Measurements from ENCODE around the gene RPL4. TPM values are rescaled to one million over a fixed set of nuclear protein-coding genes. Genes with fewer than 3 reads are reported as not detected.
A peak's percentile ranks its signal among the peaks of the same experiment; 100 is the strongest.
"Not testable (repeated sequence)": the region's sequence is repeated elsewhere in the genome, so short reads cannot be mapped to it uniquely, and the experiment has no call there.

RPL4 gene
- 1,000 to 10,000 TPM; 1,740 to 1,819 TPM for total RNA-seq
- long read RNA-seq, donor 1, transcript RPL4-201 (10 exons, 2,769 nt), result major isoform, 400 of 448 reads
- long read RNA-seq, donor 1, partial matches to known transcripts, result 44 of 448 reads
- long read RNA-seq, donor 1, other reads (novel, unspliced or antisense), result 4 of 448 reads
- long read RNA-seq, donor 2, transcript RPL4-201 (10 exons, 2,769 nt), result major isoform, 8,209 of 8,564 reads
- long read RNA-seq, donor 2, partial matches to known transcripts, result 276 of 8,564 reads
- long read RNA-seq, donor 2, other reads (novel, unspliced or antisense), result 76 of 8,564 reads

DNA sequence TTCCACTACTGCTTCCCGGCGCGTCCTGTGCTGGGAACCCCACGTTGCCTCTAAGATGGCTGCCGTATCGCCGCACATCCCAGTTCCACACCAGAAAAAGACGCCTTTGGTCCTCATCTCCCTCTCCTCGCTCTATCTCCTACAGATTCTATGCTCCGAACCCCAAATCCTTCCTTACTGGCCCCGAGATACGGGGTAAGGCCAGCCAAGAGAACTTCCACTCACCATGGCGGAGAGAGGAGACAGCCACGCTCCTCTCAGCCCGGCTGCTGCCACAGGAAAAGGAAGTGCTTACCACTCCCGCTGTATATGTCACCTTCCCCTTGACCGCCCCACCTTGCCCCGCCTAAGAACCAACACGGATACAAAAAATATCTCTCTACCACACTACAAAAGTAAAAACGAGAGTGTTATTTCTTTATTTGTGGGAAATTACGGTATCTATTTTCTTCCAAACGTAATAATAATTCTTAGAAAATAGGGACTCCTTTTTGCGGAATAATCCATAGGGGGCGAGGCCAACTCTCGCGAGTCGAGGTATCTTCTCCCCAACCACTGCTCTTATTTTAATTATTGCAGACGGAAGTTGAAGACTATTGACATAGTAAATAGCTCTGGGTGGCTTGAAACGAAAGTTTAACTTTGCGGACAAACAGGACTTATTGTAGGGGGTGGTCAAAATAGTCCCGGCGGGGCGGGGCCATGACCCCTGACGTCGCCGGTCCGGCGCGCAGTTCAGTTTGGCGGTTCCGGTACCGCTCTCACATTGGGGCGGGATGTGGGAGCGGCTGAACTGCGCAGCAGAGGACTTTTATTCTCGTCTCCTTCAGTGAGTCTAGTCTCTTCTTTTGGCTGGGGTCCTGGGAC is at the start of gene RPL4, which contains the start of gene ZWILCH:
Gene RPL4 (minus strand): TSS at position 293 of the 867 bp plus-strand sequence. CDS start 65 bp downstream, at position 228.
Gene ZWILCH (plus strand): TSS at position 764 of the 867 bp plus-strand sequence. CDS start 13 bp downstream, at position 777.
- intact Hi-C loops (cut with DNase I), result no loop called here
- DNase-seq (ENCODE audit: low spot score), result peak; percentile 95

DNA sequence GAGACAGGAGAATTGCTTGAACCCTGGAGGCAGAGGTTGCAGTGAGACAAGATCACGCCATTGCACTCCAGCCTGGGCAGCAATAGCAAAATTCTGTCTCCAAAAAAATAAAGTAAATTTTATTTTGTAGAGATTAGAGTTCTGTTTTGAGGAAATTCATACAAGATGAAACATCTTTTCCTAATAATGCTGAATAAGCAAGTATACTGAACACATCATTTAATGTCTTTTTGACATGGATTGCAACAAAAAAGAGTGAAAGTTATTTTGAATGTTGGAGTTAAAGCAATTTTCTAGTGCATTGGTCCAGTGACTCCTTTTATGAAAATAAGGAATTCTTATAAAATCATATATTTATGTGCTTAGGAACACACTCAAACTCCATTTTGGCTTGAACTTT is 40.6 kb upstream of the RPL4 start:
- DNase-seq (ENCODE audit: low spot score), result no peak
- intact Hi-C loops (cut with DNase I), result no loop called here

DNA sequence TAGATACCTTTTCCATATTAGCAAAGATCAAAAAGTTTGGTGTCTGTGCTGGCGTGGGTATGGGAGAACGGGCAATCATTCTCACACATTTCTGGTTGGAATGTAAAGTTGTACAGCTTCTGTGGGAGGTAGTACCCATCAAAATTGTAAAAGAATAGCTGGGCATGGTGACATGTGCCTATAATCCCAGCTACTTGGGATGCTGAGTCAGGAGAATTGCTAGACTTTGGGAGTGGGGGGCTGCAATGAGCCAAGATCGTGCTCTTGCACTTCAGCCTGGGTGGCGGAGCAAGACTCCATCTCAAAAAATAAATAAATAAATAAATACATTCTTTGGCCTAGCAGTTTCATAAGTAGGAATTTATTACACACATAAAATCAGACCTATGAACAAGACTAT is 38.2 kb upstream of the RPL4 start:
- no peak for DNase-seq (ENCODE audit: low spot score)
- intact Hi-C loops (cut with DNase I), result no loop called here

DNA sequence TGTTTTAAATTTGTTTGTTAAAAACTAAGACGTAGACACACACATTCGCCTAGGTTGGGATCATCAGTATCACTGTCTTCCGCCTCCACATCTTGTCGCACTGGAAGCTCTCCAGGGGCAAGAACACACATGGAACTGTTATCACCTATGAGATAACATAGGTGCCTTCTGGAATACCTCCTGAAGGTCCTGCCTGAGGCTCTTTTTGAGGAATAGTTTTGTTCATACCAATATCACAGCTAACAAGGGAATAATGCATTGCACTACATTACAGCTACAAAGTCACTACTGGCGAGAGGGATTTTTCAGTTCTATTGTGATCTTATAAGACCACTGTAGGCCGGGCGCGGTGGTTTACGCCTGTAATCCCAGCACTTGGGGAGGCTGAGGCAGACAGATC is 30.4 kb upstream of the RPL4 start:
- no peak for DNase-seq (ENCODE audit: low spot score)
- intact Hi-C loops (cut with DNase I), result no loop called here

DNA sequence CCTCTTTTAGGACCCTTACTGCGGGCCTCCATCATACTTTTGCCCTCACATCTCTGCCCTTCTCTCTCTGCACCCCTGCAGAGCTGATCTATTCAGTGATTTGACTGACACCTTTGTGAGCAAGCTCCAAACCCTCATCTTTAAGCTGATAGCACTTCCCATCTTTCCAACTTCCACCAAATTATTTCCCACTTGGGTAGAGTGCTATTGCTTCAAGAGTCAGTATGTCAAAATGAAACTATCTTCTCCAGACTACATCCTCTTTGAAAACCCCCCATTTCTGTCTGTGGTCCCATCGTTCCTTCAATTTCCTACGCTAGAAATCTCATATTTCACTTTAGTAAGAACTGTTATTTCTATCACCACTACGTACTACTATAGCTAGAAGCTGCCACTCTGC is 20.2 kb upstream of the RPL4 start:
- DNase-seq (ENCODE audit: low spot score), result no peak
- intact Hi-C loops (cut with DNase I), result no loop called here

DNA sequence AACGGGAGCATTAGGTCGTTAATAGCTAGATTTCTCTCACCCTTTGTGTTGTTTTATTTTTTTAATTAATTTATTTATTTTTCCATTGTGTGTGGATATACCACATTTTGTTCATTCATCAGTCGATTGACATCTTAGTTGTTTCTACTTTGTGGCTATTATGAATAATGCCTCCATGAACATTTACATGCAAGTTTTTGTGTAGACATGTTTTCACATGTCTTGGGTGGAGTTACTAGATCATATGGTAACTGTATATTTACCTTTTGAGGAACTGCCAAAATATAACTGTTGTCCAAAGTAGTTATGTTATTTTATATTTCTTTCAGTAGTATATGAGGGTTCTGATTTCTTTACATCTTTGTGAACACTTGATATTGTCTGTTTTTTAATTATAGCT is 19.3 kb upstream of the RPL4 start:
- DNase-seq (ENCODE audit: low spot score), result no peak
- intact Hi-C loops (cut with DNase I), result no loop called here

DNA sequence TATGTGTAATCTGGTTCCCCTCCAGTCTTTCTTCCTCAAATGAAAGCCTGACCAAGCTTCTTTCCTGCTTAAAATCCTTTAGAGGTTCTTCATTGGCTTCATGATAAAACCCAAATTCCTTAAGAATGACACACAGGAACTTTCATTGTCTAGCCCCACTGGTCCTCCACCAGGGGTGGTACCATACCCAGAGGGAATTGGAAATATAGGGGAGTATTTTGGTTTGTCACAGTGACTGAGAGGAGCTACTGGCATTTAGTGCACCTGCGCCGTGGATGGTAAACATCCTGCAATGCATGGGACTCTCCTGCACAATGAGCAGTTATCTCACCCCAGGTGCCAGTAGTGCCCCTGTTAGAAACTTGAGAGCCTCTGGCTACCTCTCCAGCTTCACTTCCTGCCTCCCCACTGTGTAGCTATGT is 11.3 kb upstream of the RPL4 start:
- intact Hi-C loops (cut with DNase I), result no loop called here
- DNase-seq (ENCODE audit: low spot score), result no peak

DNA sequence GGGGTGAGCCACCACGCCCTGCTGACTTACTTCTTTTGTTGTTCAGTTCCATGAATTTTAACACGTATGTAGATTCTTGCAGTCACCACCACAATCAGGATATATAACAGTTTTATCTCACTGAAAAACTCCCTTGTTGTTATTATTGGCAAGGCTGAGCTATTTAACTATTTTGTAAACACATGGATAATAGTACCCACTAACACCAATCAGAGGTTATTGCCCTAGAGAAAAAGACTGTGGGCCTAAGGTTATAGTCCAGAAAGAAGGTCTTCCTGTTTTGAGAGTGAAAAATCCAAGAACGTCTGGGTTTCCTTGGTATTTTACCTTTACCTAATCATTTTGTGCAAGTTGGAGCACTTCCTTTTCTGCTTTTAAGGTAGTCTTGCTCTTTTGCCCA is 9.9 kb upstream of the RPL4 start:
- DNase-seq (ENCODE audit: low spot score), result no peak
- intact Hi-C loops (cut with DNase I), result no loop called here

DNA sequence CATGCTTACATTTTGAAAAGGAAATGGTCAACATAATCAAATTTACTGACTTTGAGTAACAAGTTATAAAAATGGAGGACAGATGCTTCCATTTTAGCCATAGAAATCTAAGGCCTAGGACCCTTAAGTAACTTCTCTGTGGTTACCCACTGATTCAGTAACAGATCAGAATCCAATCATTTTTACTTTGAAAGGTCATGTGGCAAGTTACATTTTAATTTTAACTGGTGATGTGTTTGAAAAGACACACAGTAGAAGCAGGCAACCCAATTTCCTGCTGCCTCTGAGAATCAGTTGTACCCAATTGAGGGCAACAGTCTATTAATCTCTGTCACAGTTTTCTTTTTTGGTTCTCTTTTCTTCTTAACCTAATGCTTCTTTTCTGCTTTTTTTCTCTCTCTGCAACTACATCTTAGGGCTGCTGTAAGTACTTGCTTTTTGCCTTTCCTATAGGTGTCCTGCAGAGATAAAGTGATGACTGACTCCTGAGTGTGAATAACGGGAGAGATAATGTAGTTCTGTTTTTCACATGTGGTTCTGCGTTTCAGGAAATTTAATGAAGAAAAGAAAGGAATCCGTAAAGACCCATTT is 3.7 kb upstream of the RPL4 start:
- DNase-seq (ENCODE audit: low spot score), result no peak
- intact Hi-C loops (cut with DNase I), result no loop called here

DNA sequence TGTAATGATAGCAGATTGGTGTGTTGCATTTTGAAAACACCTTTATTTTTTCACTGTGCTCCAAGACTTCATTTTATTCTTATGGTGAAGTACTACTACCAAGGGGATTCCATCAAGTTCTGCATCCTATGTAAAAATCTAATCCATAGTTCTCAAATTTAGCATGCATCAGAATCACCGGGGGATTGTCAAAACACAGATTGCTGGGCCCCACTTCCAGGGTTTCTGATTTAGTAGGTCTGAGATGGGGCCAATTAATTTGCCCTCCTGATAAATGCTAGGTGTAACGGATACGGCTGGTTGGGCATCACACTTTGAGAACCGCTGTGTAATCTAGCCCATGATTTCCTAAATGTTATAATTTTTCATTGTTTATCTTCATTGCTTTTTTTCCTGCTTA is 1.2 kb upstream of the RPL4 start:
- intact Hi-C loops (cut with DNase I), result no loop called here
- no peak for DNase-seq (ENCODE audit: low spot score)

DNA sequence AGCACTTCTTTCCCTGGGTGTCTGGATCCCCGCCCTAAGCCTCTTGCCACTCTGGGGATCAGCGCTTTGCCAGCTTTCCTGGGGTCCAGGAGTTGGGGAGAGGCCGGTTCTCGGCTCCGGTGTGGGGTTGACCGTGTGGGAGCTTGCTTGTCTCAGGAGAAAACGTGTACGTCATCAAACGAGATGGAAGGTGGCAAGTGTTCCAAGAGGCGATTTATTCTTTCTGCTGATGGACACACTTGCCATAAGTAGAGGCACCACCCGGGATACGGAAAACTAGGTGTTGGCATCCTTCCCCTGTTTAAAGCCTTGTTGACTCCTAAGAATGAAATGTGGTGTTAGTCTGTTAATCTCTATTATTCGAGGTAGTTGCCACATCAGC is 766 bp upstream of the RPL4 start:
- no peak for DNase-seq (ENCODE audit: low spot score)
- intact Hi-C loops (cut with DNase I), result no loop called here

DNA sequence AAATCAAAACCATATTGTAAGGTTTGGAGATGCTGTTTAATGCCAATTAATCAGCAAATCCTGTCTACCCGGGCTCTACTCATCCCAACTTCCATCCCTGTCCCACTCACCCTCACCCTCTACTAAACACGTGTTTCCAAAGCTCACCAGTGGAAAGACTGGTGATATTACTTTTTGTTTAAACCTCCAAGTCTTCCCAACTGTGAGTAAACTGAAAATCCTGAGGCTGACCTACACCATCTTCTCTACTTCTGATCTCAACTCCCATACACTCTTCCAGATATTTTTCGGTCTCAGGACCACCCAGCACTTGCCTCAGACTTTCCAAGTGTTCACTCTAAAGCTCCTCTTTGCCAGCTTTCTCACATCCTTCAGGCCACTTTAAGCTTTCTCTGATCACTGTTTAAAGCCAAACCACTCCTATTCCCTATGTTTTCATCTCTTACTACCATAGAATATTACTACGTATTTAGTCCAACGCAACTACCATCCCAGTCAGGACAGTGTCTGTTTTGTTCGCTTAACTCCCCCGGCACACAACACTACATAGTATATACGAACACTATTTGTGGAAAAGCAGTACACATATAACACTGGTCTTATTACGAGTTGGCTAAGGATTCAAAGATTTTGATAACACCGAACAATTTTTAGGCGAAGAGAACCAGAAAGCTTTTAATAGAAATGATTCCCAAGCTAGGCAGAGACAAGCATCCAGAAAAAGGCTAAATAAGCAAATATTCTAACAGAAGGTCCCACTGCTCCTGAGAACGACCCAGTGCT is 684 bp downstream of the RPL4 start:
- no peak for DNase-seq (ENCODE audit: low spot score)
- intact Hi-C loops (cut with DNase I), result no loop called here

DNA sequence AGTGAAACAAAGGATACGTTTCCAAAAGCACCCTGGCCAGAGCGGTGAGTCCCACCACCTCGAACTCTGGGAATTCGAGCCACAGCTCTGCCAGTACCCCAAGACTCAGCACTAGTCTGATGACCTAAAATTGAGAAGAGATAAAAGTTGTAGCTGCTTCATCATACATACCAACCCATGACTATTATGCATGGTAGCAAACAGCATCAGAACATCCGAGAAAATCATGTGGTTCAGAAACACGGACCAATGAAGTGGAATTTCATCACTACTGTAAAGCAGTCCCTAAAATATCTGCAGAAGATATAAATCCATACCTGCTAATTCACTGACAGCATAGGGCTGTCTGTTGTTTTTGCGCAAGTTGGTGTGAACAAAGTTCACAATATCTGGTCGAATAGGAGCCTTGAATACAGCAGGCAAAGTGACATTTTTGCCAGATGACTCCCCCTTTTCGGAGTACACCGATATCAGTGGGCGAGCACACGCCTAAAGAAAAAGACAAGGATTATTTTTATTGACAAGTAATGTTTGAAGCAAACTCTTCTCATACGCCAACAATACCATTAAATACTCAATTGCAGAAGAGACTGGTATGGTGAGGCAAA is 1.5 kb downstream of the RPL4 start:
- intact Hi-C loops (cut with DNase I); DNase-seq (ENCODE audit: low spot score): not testable (repeated sequence)

DNA sequence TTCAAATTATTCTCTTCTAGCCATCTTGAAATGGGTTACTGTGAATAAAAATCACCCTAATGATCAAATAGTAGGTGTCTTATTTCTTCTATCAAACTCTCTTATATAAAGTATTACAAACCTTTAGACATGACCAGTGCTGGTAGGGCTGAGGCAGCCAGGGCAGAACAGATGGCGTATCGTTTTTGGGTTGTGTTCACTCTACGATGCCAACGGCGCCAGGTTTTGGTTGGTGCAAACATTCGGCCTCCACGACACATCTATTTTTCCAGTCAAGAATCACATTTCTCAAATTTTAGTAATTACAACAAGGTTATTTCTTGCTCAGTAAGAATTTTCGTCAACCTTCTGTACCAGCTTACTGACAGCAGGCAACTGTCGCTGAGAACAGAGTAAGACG is 2.2 kb downstream of the RPL4 start:
- intact Hi-C loops (cut with DNase I), result no loop called here
- DNase-seq (ENCODE audit: low spot score), result no peak

DNA sequence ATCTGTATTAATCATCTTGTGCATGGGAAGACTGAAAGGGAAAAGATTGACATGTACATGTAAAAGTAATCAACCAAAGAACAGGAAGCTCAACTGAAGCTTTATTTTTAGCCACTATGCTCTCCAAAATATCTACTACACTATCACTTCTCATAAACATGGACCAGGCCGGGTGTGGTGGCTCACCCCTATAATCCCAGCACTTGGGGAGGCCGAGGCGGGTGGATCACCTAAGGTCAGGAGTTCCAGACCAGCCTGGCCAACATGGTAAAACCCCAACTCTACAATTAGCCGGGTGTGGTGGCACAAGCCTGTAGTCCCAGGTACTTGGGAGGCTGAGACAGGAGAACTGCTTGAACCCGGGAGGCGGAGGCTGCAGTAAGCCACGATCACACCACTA is 4.3 kb downstream of the RPL4 start:
- DNase-seq (ENCODE audit: low spot score); intact Hi-C loops (cut with DNase I): not testable (repeated sequence)

DNA sequence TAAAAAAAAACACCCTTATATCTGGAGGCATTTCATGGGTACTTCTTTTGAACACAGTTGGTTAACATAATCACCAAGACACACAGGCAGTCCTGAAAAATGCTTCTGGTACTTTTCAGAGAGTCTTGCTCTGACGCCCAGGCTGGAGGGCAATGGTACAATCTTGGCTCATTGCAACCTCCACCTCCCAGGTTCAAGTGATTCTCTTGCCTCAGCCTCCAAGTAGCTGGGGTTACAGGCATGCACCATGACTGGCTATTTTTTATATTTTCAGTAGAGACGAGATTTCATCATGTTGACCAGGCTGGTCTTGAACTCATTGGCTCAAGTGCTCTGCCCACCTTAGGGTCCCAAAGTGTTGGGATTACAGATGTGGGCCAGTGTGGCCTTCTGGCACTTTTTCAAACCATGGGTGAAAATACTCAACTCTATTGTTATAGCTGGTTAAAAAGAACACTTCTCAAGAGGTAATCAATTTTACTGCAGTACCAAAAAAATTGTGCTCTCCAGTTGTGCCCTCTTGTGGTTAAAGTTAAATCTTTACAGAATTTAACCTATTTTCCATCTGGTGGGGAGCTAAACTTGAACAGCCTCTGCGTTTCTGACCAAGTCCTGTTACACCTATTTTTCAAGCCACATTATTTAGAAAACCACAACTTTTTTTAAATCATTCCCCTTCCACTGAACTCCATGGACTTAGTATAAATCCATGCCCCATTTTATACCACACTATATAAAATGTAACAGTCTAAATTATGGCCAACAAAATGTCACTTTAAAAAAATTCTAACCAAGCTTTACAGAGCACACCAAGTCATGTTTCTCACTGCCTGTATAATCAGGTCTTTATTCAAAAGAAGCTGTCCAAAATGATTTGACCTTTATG is 5.9 kb downstream of the RPL4 start:
- intact Hi-C loops (cut with DNase I), result loop anchor here (5.0 kb wide), 1 partner anchor 111 kb away; the partner anchor contains the start of gene MAP2K1 (in 2 of the 2)
- DNase-seq (ENCODE audit: low spot score), result no peak

DNA sequence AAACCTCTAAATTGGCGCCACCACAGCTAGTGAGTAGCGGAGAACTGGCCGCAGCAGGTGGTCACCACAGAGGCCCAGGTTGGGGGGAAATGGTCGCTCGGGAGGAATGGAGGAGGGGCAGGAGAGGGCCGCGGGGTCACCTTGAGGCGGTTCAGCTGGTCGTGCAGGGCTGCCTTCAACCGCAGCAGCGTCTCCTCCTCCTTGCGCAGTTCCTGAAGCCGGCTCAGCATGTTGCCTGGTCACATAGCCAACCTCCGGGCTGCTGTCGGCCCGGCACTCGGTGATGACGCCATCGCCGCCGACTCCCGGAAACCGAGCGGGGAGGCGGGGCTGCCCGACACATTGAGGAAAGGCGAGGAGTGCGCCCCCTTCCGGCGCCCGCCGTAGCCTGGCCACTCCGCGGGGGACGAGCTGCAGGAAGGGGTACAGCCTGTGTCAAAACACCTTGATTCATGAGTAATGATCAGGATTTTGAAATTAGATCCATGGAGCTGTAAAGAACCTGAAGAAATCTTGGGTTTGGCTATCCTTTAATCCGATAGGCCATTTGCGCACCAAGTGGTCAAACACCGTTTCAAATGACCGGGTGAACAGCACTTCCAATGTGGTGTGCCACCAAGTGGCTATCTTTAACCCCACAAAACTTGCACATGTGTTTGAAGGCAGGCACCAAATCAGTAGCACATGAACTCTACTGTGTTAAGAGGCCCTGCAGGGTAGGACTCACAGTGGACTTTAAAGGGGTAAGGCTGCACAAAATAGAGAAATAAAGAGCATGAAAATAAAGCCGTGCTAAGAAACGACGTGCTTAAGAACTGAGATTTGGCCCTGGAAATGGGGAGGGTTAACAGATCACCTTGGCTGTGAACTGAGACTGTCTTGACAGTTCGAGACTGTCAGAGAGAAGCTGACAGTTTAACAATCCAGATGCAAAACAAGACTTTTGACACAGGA is 6.9 kb downstream of the RPL4 start, which contains the start of gene SNAPC5:
Gene SNAPC5 (minus strand): TSS at position 261 of the 954 bp plus-strand sequence. CDS start 31 bp downstream, at position 230.
- peak; percentile 99 for DNase-seq (ENCODE audit: low spot score)
- intact Hi-C loops (cut with DNase I), result loop anchor here (5.0 kb wide), 1 partner anchor 110 kb away; the partner anchor contains the start of gene MAP2K1 (in 2 of the 2)
